ENCODE measurements around the gene CNTN4.

The CNTN4 gene

DNA sequence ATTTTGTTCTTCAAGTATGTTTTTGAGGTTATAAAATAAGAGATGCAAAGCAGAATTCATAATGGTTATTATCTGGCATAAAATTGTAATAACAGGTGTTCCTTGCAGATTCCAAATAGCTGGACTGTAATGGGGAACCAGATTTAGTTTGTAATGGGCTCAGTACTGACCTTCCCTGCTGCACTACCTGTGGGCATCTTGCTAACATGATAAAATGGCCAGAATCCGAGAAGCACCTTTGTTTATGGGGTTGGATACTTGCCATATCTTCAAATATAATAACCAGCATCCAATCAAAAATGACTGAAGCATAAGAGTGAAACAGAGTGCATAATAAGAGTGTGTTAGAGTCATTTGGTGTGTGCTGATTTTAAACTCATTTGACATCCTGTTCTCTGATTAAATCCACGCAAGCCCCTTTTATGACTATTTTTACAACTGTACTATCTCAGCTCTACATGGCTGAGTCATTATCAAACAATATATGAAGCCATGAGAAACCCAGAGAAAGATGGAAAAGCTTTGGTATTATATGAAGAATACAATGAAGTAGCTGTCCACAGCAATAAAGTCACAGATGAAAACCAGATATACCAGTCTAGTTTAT lies 292.4 kb downstream of the CNTN4 start:
- FAIRE-seq (no peak), DNase-seq (ENCODE audit: low spot score) (no peak)

DNA sequence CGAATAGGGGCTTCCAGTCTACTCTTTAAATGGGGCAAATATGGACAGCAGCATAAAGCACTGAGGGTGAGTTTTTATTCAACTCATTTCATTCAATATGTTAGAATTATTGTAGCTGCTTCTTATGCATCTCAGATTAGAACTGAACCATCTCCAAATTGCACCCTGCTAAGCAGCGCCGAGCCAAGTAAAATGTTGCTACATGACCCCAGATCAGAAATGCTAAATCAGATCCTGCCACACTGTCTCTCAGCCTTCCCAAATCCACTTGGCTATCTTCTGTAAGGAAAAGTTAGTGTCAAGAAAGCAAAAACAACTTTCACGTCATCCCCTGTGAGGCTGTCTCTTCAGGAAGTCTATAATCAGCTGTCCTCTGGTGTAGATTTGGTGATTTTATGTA lies 293.2 kb downstream of the CNTN4 start:
- FAIRE-seq (no peak), DNase-seq (ENCODE audit: low spot score) (no peak)

DNA sequence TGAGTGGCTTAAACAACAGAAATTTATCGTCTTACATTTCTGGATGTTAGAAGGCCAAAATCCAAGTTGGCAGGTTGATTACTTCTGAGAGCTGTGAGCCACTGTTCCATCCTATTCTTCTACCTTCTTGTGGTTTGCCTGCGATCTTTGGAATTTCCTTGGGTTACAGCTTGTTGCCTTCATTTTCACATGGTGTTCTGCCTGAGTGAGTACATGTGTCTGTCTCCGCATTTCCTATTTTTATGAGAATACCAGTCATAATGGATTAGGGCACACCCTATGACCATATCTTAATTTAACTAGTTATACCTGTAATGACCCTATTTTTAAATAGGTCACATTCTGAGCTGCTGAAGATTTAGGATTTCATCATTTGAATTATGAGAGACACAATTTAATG lies 294.3 kb downstream of the CNTN4 start:
- DNase-seq (ENCODE audit: low spot score) (peak; percentile 2), FAIRE-seq (no peak)

DNA sequence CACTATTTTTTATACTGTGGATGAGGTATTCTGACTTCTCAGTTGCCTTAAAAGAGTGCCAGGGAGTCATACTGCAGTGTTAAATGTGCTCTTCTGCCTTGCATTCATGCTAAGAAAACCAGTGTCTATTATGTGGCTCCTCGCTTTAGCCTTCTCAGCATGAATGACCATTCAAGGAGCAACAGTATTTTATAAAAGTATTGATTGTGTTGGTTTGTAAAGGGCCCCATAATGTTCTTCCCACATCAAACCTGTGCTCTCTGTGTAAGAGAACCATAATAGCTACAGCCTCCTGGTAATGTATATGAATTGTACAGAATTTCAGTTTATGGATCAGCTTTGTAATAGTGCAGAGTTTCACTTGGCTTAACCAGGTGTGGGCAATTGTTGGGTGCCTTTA lies 316.4 kb downstream of the CNTN4 start:
- FAIRE-seq = no peak
- DNase-seq (ENCODE audit: low spot score) = no peak

DNA sequence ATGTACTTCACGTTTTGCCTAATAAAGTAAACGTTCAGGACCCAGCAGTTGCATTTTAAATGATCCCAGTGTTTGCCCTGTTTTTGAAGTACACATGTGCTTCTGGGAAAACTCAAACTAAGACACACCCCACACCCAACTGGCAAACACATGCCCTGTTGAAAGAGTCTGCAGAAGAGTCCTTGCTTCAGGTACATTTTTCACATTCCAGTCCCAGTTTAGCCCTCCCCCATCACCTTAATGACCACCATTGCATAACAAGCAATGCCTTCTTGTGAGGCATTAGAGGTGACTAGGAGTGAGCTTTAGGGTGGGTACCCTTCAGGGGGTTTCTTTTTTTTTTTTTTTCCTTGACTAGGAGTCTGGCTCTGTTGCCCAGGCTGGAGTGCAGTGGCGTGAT lies 322.3 kb downstream of the CNTN4 start:
- FAIRE-seq (no peak), DNase-seq (ENCODE audit: low spot score) (peak; percentile 9)

DNA sequence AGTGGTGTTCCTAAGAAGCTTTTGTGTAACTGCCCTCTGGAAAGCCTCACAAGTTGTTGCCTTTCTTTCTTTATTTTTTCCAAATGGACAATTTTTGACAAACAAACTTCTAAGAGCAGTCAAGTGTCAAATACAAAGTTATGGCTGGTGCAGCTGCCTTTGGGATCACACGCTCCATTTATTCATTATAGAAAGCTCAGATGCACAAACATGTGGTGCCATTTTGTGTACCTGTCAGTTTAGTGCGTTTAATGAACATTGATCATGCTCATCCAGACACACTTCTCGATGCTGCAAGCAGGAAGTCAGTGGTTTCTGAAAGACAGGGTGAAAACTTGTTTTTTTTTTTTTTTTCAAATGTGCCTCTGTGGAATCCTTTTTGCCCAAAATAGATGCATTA lies 324.5 kb downstream of the CNTN4 start:
- FAIRE-seq (no peak), DNase-seq (ENCODE audit: low spot score) (no peak)

DNA sequence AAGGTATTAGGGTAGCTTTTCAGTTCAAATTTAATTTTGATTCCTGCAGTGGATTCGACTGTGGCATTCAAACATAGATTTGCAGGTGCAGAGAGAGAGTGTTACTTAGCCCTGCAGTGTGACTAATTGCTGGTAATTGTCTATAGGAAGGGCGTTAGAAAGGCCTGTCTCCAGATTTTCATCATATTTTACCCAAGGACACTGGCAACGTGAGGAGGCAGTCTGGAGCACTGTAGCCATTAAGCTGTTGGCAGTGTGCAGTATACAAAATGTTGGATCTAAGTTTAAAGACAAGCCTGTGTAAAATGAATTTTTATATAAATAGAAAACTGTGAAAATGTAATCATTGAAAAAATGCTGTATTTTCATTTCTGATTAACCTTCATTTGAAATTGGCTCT lies 342.9 kb downstream of the CNTN4 start:
- DNase-seq (ENCODE audit: low spot score) = no peak
- FAIRE-seq = no peak

DNA sequence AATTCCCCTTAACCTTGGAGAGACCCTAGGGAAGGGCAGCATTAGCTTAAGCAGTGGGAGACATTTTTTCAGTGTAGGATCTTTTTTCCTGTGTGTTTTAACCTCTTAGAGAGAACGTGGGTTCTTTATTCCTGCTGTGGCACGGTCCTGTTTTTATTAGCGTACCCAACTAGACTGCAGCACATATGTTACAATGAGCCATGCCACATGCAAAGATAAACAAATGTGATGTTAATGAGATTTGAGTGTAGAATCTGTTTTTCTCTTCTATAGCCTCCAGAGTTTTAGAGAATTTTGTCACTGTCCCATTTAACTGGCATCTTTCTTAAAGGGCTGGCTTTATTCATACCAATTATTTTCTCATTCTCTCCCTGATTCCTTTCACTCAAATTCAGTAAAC lies 347.5 kb downstream of the CNTN4 start:
- FAIRE-seq (no peak), DNase-seq (ENCODE audit: low spot score) (no peak)

DNA sequence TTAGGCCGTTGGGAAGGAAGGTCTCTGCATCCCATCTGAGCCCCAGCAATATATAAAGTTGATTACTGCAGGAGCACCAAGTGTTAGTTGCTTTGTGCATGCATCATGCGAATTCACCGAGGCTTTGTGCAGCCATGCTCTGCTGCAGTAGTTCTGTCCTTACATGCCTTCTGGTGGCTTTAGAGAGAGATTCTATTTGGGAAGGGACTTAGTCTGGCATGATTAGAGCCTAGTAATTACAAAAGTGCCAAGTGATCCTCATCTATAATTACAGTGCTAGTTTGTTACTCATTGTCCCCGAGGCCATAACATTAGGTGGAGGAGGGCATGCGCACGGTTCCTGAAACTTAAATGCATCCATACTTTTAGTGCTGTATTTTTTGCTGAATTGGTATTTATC lies 353.6 kb downstream of the CNTN4 start:
- DNase-seq (ENCODE audit: low spot score) = no peak
- no peak for FAIRE-seq

DNA sequence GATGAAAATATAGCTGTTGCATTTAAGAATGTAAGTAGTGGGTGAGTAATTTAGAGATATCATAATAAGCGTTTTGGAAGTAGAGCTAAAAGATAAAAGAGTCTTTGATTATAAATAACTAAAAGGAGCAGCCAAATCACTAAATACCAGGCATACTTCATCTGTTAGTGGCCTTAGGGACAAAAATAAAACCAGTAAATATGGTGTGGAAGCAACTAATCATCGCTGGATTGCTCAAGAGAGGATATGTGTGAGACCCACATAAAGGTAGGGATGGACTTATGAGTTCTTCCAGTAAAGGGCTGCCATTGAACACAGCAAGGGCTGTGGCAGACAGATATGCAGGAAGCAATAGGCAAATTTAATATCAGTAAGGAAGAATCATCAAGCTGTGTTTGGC lies 356.2 kb downstream of the CNTN4 start:
- FAIRE-seq = no peak

DNA sequence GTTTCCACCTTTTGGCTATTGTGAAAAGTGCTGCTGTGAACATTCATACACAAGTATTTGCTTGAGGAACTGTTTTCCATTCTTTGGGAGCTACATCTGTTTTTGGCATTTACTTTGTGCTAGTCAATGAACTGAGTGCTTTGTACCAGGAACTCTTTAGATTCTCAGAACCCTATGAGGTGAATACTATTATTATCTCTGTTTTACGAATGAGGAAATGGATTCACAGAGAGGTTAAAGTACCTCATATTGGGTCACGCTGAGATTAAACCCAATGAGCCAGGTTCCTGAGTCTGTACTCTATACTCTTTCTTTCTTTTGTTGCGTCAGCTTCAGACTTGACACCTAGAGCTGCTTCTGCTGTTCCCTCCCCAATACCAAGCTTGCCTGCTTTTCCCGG lies 358.1 kb downstream of the CNTN4 start:
- DNase-seq (ENCODE audit: low spot score) (no peak), FAIRE-seq (no peak)

More for the DNA sequence above, 356.2 kb downstream of the CNTN4 start:
- DNase-seq (ENCODE audit: low spot score) = no peak

DNA sequence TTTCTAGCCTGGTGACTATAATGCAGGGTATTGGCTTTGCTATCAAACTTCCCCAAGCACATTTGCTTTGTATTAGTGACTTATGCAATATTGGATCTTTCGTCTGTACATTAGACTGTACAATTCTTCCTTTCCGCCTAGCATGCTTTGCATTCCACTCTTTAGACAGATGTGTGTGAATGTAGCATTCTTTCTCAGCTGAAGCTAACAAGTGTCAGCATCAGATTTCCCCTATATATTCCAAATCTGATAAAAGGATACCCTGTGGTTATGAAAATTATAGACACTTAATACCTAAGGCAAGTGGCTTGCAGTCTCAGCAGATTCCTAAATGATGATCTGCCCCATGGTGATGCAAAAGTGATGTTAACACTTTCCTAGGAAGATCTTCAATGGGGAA lies 360.1 kb downstream of the CNTN4 start:
- FAIRE-seq (no peak), DNase-seq (ENCODE audit: low spot score) (no peak)

DNA sequence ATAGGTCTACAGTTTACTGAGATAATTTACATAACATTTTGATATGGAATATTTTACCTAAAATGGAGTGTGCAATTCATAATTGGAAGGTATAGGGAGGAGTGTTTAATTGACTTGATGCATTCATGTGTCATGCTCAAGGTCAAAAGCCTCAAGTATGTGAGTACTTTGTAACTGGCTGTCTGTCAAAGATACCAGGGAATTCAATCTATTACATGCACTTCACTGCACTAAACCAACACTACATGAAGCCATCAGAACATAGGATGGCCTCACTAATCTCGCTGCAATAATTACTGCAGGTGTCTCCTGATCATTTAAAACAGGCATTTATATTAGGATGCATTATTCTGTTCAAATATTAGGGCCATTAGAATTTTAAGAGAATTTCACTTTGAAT lies 367.2 kb downstream of the CNTN4 start:
- FAIRE-seq (no peak), DNase-seq (ENCODE audit: low spot score) (no peak)

DNA sequence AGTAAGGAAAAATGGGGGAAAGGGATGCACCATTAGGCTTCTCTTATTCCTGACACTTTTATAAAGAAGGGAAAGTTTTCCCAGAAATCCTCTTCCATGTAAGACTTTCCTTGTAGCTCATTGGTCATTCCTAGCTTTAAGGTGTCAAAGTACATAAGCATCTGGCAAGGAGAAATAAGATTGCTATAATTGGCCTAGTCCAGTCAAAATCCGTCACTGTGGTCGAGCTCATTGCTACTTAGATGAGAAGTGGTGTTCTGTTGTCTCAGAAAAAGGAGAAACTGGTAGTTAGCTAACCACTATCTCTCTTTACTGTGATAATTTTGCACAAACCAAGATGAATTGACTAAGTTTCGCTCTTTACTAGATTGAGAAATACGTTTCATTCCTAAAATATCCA lies 370.1 kb downstream of the CNTN4 start:
- DNase-seq (ENCODE audit: low spot score) = no peak

DNA sequence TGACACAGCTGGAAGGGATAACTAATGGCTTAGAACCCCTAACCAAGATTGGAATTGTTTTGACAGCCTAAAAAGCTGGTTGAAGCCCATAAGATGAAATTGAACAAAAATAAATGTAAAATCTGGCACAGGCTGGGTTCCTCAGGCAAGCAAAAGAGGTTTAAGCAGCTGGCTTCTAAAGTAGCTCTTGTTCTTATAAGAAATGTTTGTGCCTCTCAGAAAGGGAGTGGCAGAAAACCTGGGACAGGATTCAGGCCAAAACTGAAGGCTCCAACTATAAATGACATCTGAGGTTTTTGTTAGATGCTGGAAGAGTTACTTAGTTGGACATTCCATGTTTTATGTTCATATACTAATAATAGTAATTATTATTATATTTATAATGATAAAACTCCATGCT lies 378.3 kb downstream of the CNTN4 start:
- FAIRE-seq = no peak
- DNase-seq (ENCODE audit: low spot score) = no peak

More for the DNA sequence above, 370.1 kb downstream of the CNTN4 start:
- no peak for FAIRE-seq

DNA sequence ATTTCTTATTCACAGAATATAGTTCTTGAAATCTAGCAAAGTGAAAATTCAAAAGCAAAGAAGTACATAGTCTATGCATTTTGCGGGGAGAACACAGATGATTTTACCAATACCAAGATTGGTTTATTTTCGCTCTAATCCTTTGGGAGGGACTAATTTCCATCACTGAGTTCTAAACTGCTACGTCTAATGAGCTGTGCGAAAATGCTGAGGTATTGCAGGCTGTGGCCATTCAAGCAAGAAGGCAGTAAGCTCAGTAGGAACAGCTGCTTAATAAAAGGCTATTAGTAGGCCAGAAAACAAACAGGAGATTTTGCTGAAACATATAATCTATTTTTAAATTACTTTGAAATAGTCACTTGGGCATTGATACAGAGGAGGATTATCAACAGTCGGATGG lies 379.0 kb downstream of the CNTN4 start:
- DNase-seq (ENCODE audit: low spot score) (no peak), FAIRE-seq (no peak)

DNA sequence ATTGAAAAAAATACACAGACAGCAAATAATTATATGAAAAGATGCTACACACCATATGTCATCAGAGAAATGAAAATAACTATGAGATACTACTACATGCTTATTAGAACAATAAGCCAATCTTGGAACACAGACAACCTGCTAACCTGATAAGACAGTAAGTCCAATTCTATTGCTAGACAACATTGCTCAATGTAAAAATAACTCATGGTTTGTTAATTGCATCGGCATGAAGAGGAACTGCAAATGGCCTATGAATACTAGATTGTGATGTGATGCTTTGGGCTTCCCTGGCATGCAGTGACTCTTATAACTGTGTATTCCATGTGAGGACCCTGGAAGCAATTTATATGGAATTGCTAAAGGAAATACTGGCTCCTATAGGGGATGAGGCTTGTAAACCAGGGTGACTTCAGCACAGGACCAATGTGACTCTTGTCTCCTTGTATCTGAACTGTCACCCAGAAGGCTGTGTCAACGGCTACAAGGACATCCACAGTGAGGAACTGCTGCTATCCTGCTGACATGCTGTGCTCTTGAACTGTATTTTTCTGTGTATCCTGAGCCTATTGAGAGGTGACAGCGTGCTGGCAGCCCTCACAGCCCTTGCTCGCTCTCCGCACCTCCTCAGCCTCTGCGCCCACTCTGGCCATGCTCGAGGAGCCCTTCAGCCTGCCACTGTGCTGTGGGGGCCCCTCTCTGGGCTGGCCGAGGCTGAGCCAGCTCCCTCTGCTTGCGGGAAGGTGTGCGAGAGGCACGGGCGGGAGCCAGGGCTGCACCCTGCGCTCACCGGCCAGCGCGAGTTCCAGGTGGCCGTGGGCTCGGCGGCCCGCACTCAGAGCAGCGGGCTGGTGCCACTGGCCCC lies 385.7 kb downstream of the CNTN4 start:
- DNase-seq (ENCODE audit: low spot score) = no peak
- no peak for FAIRE-seq

DNA sequence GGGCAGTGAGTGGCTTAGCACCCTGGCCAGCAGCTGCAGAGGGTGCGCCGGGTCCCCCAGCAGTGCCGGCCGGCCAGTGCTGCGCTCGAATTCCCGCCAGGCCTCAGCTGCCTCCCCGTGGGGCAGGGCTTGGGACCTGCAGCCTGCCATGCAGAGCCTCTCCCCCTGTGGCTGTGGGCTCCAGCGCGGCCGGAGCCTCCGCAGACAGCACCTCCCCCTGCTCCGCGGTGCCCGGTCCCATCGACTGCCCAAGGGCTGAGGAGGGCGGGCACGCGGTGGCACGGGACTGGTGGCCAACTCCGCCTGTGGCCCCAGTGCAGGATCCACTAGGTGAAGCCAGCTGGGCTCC lies 386.3 kb downstream of the CNTN4 start:
- no peak for DNase-seq (ENCODE audit: low spot score)
- FAIRE-seq = no peak

DNA sequence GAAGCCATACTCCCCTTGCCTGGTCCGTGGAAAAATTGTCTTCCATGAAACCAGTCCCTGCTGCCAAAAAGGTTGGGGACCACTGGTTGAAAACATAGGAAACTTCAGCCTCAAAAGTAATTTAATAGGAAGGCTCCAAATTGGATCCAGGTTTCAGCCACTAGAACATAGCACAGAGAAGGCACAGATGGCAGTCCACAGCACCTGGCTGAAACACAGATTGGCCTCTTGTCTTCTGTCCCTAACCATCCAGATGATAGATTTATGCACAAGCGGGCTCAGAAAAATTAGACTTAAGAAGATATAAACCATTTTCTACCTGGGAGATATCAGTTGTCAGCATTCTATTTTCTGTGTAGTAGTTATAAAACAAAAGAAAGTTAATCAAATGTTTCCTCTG lies 397.1 kb downstream of the CNTN4 start:
- FAIRE-seq = no peak

DNA sequence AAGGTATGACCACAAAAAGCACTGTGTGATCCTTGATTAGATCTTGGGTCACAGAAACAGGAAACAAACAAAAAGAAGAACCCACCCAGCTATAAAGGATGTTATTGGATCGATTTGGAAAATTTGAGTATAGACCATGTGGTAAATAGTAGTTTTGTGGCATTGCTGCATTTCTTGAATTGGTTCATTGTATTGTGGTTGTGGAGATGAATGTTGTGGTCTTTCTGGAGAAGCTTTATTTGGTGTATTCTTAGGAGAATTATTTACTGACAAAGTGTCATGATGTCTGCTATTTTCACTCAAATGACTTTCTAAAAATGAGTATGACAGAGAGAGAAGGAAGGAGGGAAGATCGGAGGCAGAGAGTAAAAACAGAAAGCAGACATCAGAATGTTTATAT lies 406.2 kb downstream of the CNTN4 start:
- DNase-seq (ENCODE audit: low spot score) (no peak), FAIRE-seq (no peak)

More for the DNA sequence above, 397.1 kb downstream of the CNTN4 start:
- DNase-seq (ENCODE audit: low spot score) = no peak

DNA sequence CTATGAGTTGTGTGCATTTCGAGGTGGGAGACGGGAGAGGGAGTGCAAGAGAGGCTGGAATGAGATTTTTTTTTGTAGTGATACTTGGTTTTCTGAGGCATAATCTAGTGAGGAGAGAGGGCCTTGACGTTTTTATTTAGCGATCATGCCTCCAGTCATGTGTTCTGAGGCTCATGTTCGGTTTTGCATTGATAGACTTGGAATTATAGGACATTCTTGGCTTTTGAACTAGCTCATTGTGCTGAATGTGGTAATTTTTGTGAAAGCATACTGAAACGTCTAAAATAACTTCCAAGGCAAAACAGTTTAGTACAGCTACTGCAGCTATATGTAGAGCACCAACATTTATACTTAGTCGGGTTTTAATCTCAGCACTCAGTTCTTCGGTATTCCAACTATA lies 408.1 kb downstream of the CNTN4 start:
- FAIRE-seq (no peak), DNase-seq (ENCODE audit: low spot score) (no peak)

DNA sequence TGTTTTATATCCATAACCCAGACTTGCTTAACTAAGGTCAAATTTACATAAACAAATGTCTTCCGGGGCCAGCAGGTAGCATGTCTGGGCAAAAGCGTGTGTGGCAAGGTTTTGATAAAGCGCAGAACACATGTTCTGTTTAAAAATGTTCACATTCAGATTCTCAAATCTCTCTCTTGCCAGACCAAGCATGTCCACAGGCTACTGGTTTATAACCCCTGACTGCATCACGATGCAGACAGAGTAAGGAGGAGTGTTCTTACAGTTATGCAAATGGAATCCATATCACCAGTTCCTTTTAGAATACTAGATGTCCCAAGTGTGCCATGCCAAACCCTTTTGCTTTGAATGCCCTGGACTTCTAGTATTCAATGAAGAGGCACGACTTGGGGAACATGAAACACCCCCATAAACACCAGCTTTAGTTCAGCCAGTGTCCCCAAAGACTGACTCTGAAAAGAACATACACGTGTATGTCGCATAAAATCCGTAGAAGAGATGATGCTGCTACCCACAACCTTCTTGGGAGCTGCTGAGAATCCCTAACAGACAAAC lies 412.0 kb downstream of the CNTN4 start:
- DNase-seq (ENCODE audit: low spot score) (no peak), FAIRE-seq (no peak)

DNA sequence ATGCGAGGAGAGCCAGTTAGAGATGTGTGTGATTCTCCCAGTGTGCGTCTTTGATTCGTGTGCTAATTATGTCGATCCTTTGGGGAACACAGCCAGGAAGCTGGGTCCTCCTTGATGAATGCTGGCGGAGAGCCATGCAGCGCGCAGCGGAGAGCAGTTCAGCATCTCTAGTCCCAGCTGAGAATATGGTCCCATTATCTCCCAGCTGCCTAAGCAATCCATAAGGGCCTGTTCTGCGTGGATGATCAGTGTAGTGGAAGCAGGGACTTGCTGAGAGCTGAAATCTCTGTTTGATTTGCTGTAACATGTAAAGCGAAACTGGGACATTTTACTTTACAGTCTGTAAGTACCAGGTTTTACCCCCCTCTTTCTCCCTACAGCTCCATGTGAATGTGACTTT lies 412.7 kb downstream of the CNTN4 start:
- FAIRE-seq = no peak

More for the DNA sequence above, 412.7 kb downstream of the CNTN4 start:
- no peak for DNase-seq (ENCODE audit: low spot score)
